Measurements from ENCODE around the gene S1PR2.
A peak's percentile ranks its signal among the peaks of the same experiment; 100 is the strongest.
"Not testable (repeated sequence)": the region's sequence is repeated elsewhere in the genome, so short reads cannot be mapped to it uniquely, and the experiment has no call there.

S1PR2 gene

DNA sequence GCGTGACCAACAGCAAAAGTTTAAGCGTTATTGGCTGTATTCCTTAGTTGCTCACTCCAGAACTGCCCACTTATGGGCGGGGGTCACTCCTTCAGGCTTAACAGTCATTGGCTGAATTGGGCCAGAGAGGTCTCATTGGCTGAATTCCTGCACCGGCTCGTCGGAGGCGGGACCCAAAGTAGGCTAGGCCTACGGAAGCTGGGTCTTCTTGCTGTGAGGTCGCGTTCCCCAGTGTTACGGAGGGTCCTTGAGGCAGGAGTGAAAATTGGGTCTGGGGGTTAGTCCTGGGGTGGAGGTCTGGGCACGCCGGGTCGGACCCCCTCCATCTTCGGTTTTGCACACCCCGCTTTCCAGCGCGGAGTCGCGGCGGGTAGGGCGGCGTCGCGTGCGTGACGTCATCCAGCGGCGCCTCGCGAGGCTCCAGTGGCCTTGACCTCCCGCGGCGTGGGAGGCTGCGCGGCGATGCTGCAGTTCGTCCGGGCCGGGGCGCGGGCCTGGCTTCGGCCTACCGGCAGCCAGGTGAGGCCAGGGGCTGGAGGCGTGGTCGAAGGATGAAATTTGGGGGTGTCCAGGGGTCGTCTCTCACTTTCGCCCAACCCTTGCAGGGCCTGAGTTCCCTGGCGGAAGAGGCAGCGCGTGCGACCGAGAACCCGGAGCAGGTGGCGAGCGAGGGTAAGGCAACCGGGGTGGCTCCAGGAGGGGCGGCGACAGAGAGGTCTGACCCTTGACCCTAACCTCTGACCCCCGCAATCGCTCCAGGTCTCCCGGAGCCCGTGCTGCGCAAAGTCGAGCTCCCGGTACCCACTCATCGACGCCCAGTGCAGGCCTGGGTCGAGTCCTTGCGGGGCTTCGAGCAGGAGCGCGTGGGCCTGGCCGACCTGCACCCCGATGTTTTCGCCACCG, 20.9 kb upstream of the S1PR2 start, which contains the start of gene MRPL4:
TSS of gene MRPL4 (plus strand) at position 423 of the 903 bp plus-strand sequence. CDS start at position 463, 40 bp downstream.
- TF ChIP-seq CTCF (IDR thresholded peaks at IDR 0.05) = no peak
- Mint-ChIP-seq H3K4me3 (peak within 1 kb of the TSS; percentile 98), H3K9me3 (no peaks in the 10 kb centered on the region), H3K4me1 (peaks cover 22% of the 10 kb centered on the region), H3K27ac (peak within 1 kb of the TSS; percentile 99), H3K27me3 (ENCODE audit: low read depth, poor library complexity) (peaks cover 4% of the 10 kb centered on the region), H3K36me3 (ENCODE audit: low read depth) (peaks cover 26% of the 10 kb centered on the region)
- DNase-seq = peak; percentile 95

DNA sequence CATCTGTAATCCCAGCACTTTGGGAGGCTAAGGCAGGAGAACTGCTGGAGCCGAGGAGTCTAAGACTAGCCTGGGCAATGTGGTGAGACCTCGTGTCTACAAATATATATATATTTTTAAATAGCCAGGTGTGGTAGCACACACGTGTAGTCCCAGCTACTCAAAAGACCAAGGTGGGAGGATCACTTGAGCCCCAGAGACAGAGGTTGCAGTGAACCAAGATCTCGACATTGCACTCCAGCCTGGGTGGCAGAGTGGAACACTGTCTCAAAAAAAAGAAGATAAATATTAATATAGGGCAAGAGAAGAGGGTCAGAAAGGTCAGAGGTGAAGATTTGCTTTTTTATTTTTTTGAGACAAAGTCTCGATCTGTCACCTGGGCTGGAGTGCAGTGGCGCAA, 15.4 kb upstream of the S1PR2 start:
- Mint-ChIP-seq H3K27me3 (ENCODE audit: low read depth, poor library complexity) (peaks cover 6% of the 10 kb centered on the region), H3K36me3 (ENCODE audit: low read depth) (no peaks in the 10 kb centered on the region), H3K27ac (no peak overlapping the region), H3K9me3 (no peaks in the 10 kb centered on the region), H3K4me3 (no peak overlapping the region), H3K4me1 (no peaks in the 10 kb centered on the region)
- TF ChIP-seq CTCF (IDR thresholded peaks at IDR 0.05) = no peak
- no peak for DNase-seq

GRCh38 chr19:10245189-10245939, 14.2 kb upstream of the S1PR2 start:
- TF ChIP-seq CTCF (IDR thresholded peaks at IDR 0.05) = no peak
- Mint-ChIP-seq H3K4me3 (no peak overlapping the region), H3K4me1 (no peaks in the 10 kb centered on the region), H3K27ac (no peak overlapping the region), H3K36me3 (ENCODE audit: low read depth) (no peaks in the 10 kb centered on the region), H3K9me3 (no peaks in the 10 kb centered on the region), H3K27me3 (ENCODE audit: low read depth, poor library complexity) (peaks cover 6% of the 10 kb centered on the region)
- DNase-seq = no peak

DNA sequence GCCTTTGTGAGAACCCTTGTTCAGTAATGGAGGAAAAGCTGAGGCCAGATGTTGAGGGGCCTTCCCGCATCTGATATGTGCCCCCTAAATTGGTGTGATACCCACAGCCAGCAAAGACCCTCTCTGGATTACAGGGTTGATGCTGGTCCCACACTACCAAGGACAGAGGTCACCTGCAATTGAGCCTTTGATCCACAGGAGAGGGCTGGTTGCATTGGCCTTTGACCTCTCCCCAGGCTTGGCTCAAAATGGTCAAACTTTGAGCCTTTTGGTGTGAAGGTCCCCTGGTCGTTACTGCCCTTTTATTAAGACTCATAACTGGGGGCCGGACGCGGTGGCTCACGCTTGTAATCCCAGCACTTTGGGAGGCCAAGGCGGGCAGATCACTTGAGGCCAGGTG, 12.5 kb upstream of the S1PR2 start:
- Mint-ChIP-seq H3K4me1 (no peaks in the 10 kb centered on the region), H3K36me3 (ENCODE audit: low read depth) (no peaks in the 10 kb centered on the region), H3K27me3 (ENCODE audit: low read depth, poor library complexity) (peaks cover 8% of the 10 kb centered on the region), H3K4me3 (no peak overlapping the region), H3K27ac (no peak overlapping the region), H3K9me3 (no peaks in the 10 kb centered on the region)
- no peak for TF ChIP-seq CTCF (IDR thresholded peaks at IDR 0.05)
- no peak for DNase-seq

- H3K36me3 Mint-ChIP-seq (ENCODE audit: low read depth); DNase-seq; H3K9me3 Mint-ChIP-seq; H3K4me3 Mint-ChIP-seq; H3K4me1 Mint-ChIP-seq; H3K27ac Mint-ChIP-seq: not testable (repeated sequence)
- peaks cover 13% of the 10 kb centered on the region for H3K27me3 Mint-ChIP-seq (ENCODE audit: low read depth, poor library complexity)
Measured at GRCh38 chr19:10241826-10242449, 10.8 kb upstream of the S1PR2 start.

- DNase-seq = no peak
- no peak for TF ChIP-seq CTCF (IDR thresholded peaks at IDR 0.05)
- no peak overlapping the region for H3K27ac Mint-ChIP-seq
- H3K27me3 Mint-ChIP-seq (ENCODE audit: low read depth, poor library complexity) = peaks cover 16% of the 10 kb centered on the region
- no peaks in the 10 kb centered on the region for H3K36me3 Mint-ChIP-seq (ENCODE audit: low read depth)
- no peaks in the 10 kb centered on the region for H3K9me3 Mint-ChIP-seq
- H3K4me1 Mint-ChIP-seq = peaks cover 16% of the 10 kb centered on the region
- no peak overlapping the region for H3K4me3 Mint-ChIP-seq
Measured at GRCh38 chr19:10238172-10238783, 7.1 kb upstream of the S1PR2 start.

Measured in nephron progenitor cell (in vitro differentiated cells).